GM13976 (cell line): Measurements from ENCODE around the gene UCHL5.

Source experiments
- DNase-seq: peaks from one replicate; pipeline ENCODE4 v3.0.0; 2012; ENCODE audit warnings: low spot score
- CTCF ChIP-seq: IDR thresholded peaks from 2 replicates; pipeline ENCODE4 v1.5.1; 2012; ENCODE audit warnings: borderline replicate concordance, mild to moderate bottlenecking; ENCODE audit not compliant: insufficient read depth; ENCODE audit errors: extremely low read depth, missing control alignments, control extremely low read depth
- in situ Hi-C: fragments of 300-500 bp; cut with MboI; formaldehyde crosslinking; loops from one replicate; pipeline ENCODE4 v1.12.0; 2022; ENCODE audit warnings: low sequenced_read_pairs, mixed read lengths, inconsistent platforms; ENCODE audit not compliant: unreplicated experiment

The UCHL5 gene

DNA sequence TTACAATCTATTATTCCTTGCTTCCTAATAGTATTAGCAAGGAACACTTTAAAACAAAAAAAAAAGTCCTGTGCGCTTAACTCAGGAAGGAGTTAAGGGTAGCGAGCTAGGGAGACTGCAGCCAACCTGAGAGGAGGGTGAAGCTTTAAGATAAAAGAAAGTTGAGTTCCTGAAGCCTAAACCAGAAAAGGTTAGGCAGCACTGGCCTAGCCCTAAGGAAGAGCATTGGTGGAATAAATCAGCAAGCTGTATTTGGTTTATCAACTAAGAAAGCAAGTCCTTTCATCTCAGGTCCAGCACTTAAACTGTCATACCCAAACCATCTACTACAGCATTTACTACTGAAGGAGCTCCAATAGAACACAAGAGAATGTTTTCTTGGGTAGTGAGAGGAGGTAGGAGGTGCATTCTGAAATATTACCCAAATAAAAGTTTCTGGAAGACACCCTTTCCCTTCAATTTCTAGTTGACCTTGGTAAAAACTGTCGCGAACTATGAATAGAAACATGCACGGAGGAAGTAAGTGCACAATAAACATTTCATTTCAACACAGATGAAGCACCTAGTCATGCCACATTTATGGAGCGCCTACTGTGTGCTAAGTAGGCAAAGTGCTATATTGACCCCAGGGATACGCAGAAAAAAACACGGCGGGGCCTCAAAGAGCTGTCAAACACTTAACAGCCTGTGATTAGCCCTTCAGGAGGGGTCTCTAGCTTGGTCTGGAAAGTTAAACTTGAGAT is 44.8 kb upstream of the UCHL5 start:
- peak; percentile 36 for DNase-seq
- in situ Hi-C loops: loop anchor here (25.0 kb wide), 1 partner anchor 292 kb away; the partner anchor contains the start of gene RGS2
- TF ChIP-seq CTCF: no peak

DNA sequence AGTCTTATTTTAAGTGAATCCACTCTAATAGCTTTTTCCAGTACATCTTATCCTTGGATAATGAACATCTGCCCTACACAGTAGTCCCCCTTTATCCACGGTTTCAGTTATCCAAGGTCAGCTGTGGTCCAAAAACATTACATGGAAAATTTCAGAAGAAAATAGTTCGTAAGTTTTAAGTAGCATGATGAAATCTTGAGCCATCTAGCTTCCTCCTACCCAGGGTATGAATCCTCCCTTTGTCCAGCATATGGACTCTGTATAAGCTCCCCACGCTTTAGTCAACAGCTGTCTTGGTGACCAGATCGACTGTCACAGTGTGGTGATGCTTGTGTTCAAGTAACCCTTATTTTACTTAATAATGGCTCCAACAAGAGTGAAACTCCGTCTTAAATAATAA is 43.5 kb upstream of the UCHL5 start:
- in situ Hi-C loops: loop anchor here (25.0 kb wide), 1 partner anchor 290 kb away; the partner anchor contains the start of gene RGS2
- DNase-seq: no peak
- no peak for TF ChIP-seq CTCF

DNA sequence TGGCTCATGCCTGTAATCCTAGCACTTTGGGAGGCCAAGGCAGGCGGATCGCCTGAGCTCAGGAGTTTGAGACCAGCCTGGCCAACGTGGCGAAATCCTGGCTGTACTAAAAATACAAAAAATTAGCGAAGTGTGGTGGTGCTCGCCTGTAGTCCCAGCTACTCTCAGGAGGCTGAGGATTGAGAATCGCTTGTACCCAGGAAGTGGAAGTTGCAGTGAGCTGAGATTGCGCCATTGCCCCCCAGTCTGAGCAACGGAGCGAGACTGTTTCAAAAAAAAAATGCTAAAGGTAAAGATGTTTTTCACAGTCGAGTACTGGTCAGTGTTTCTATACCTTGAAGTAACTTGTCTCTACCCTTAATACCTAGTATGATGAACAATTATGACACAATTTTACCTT is 35.0 kb upstream of the UCHL5 start:
- DNase-seq: no peak
- in situ Hi-C loops: no loop called here
- TF ChIP-seq CTCF: no peak

GRCh38 chr1:193090865-193091264 is 31.7 kb upstream of the UCHL5 start:
- no peak for TF ChIP-seq CTCF
- no peak for DNase-seq
- in situ Hi-C loops: no loop called here

- TF ChIP-seq CTCF: no peak
- no peak for DNase-seq
- in situ Hi-C loops: no loop called here
Observed at GRCh38 chr1:193087893-193088292, 28.7 kb upstream of the UCHL5 start.

DNA sequence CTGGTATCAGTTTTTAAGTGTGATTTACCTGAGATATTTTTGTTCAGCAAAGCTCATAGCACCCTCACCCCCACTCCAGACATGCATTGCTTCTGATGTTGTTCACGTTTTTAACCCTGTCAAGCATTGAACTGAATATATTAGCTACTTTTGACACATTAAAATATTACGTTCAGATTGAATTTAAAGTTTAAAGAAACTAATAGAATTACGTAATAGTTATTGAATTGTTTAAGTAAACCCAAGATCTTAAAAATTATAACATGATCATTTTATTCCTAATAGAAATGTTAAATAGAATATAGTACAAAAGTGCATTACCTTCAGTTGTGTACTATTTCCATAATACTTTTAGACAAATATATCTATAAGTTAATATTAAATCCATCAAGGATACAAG is 27.2 kb upstream of the UCHL5 start:
- DNase-seq: no peak
- in situ Hi-C loops: no loop called here
- no peak for TF ChIP-seq CTCF

GRCh38 chr1:193085263-193085662 is 26.1 kb upstream of the UCHL5 start:
- no peak for DNase-seq
- no peak for TF ChIP-seq CTCF
- in situ Hi-C loops: no loop called here
